ENCODE results near the gene CFAP46. TPM values are rescaled to one million over a fixed set of nuclear protein-coding genes. Genes with fewer than 3 reads are reported as not detected.
"Not testable (repeated sequence)": the region's sequence is repeated elsewhere in the genome, so short reads cannot be mapped to it uniquely, and the experiment has no call there.

The CFAP46 gene
- total and polyA plus RNA-seq, 9 of the 15 experiments (the other 6 are each of a cell fraction or from before 2014, with no cell fraction given) = not detected

DNA sequence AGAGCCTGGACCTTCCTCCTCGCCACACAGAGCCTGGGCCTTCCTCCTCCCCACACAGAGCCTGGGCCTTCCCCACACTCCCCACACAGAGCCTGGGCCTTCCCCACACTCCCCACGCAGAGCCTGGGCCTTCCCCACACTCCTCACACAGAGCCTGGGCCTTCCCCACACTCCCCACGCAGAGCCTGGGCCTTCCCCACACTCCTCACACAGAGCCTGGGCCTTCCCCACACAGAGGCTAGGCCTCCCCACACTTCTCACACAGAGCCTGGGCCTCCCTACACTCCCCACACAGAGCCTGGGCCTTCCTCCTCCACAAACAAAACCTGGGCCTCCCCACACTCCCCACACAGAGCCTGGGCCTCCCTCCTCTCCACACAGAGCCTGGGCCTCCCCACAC lies 11.7 kb downstream of the CFAP46 start:
- 0% methylated on average over 1 of the region's 3 CpGs for WGBS (ENCODE audit: insufficient coverage, low coverage, missing lambda C conversion rate)
- H3K27me3 ChIP-seq (ENCODE audit: control insufficient read depth in 2 of 2, insufficient read depth in 2 of 2, low read length in 2 of 2) = peaks cover 7 to 49% of the 10 kb centered on the region in 2 experiments; a peak in 4 of 5 replicates
- H3K79me2 ChIP-seq (ENCODE audit: control insufficient read depth, insufficient read depth, low read length); POLR2A ChIA-PET; in situ Hi-C loops (cut with MboI); intact Hi-C loops (cut with micrococcal nuclease); BruUV-seq (replicated peaks); H3K27ac ChIP-seq (ENCODE audit: extremely low read depth, low read depth, low read length); DNase-seq (ENCODE audit: extremely low read depth in 1 of 4, low spot score in 3 of 4); H3K9ac ChIP-seq (ENCODE audit: insufficient read depth in 1 of 2, low read depth in 2 of 2, low read length in 2 of 2); H3K36me3 ChIP-seq (ENCODE audit: control insufficient read depth, insufficient read depth, low read length); H3K9me3 ChIP-seq (replicated peaks; ENCODE audit: control insufficient read depth, insufficient read depth, low read depth, low read length); H3K4me1 ChIP-seq (replicated peaks in 1 of 2; ENCODE audit: control insufficient read depth in 2 of 2, insufficient read depth in 2 of 2, low read length in 2 of 2); H3K4me3 ChIP-seq; H4K20me1 ChIP-seq (replicated peaks; ENCODE audit: control insufficient read depth, insufficient read depth, low read length); ATAC-seq; FAIRE-seq; CTCF ChIA-PET (ENCODE audit: low intra/inter-chr PET ratio); H3K9me1 ChIP-seq (ENCODE audit: control insufficient read depth, insufficient read depth, low read length); H2AFZ ChIP-seq (ENCODE audit: low read depth, low read length); H3K4me2 ChIP-seq (ENCODE audit: insufficient read depth, low read length): not testable (repeated sequence)

DNA sequence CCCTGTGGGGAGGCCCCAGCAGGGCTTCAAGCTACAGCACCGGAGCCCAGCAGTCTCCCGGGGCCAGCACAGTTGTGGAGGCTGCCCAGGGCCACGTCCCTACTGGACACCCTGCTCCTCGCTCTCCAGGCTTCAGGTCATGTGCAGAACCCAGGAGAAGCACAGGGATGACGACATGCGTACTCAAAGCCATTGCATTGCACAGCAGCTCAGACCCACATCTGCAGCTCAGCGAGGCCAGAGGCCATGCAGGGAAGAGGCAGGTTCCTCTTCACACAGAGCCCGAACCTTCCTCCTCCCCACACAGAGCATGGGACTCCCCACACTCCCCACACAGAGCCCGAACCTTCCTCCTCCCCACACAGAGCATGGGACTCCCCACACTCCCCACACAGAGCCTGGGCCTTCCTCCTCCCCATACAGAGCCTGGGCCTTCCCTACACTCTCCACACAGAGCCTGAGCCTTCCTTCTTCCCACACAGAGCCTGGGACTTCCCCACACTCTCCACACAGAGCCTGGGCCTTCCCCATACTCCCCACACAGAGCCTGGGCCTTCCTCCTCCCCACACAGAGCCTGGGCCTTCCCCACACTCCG lies 12.3 kb downstream of the CFAP46 start:
- intact Hi-C loops (cut with micrococcal nuclease) (no loop called here), in situ Hi-C loops (cut with MboI) (no loop called here)
- CTCF ChIA-PET (ENCODE audit: low intra/inter-chr PET ratio) = no interaction called here
- no peak overlapping the region for H3K9ac ChIP-seq (ENCODE audit: insufficient read depth in 1 of 2, low read depth in 2 of 2, low read length in 2 of 2)
- H3K79me2 ChIP-seq (ENCODE audit: control insufficient read depth, insufficient read depth, low read length) = no peaks in the 10 kb centered on the region
- FAIRE-seq (no peak), ATAC-seq (no peak), DNase-seq (ENCODE audit: extremely low read depth in 1 of 4, low spot score in 3 of 4) (no peak)
- POLR2A ChIA-PET = no interaction called here
- H3K4me1 ChIP-seq (replicated peaks in 1 of 2; ENCODE audit: control insufficient read depth in 2 of 2, insufficient read depth in 2 of 2, low read length in 2 of 2) = no peaks in the 10 kb centered on the region
- 0% methylated on average over 5 of the region's 10 CpGs for WGBS (ENCODE audit: insufficient coverage, low coverage, missing lambda C conversion rate)
- no peaks in the 10 kb centered on the region for H3K9me3 ChIP-seq (replicated peaks; ENCODE audit: control insufficient read depth, insufficient read depth, low read depth, low read length)
- H3K4me2 ChIP-seq (ENCODE audit: insufficient read depth, low read length) = no peak overlapping the region
- no peaks in the 10 kb centered on the region for H3K9me1 ChIP-seq (ENCODE audit: control insufficient read depth, insufficient read depth, low read length)
- no peak overlapping the region for H2AFZ ChIP-seq (ENCODE audit: low read depth, low read length)
- H3K27me3 ChIP-seq (ENCODE audit: control insufficient read depth in 2 of 2, insufficient read depth in 2 of 2, low read length in 2 of 2) = peaks cover 7 to 56% of the 10 kb centered on the region in 2 experiments; a peak in 4 of 5 replicates
- H4K20me1 ChIP-seq (replicated peaks; ENCODE audit: control insufficient read depth, insufficient read depth, low read length) = no peaks in the 10 kb centered on the region; the same call in 1 of the 2 replicates
- no peak overlapping the region for H3K27ac ChIP-seq (ENCODE audit: extremely low read depth, low read depth, low read length)
- no TSS peak for BruUV-seq (replicated peaks)
- H3K36me3 ChIP-seq (ENCODE audit: control insufficient read depth, insufficient read depth, low read length) = no peaks in the 10 kb centered on the region
- H3K4me3 ChIP-seq = no peak overlapping the region
- TF ChIP-seq, protein P1, sequence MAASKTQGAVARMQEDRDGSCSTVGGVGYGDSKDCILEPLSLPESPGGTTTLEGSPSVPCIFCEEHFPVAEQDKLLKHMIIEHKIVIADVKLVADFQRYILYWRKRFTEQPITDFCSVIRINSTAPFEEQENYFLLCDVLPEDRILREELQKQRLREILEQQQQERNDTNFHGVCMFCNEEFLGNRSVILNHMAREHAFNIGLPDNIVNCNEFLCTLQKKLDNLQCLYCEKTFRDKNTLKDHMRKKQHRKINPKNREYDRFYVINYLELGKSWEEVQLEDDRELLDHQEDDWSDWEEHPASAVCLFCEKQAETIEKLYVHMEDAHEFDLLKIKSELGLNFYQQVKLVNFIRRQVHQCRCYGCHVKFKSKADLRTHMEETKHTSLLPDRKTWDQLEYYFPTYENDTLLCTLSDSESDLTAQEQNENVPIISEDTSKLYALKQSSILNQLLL (CRISPR knock-in tag; IDR thresholded peaks at IDR 0.05; ENCODE audit: borderline replicate concordance) = no peak
- TF ChIP-seq NR2F6 (CRISPR knock-in tag; IDR thresholded peaks at IDR 0.05) (no peak), PHF20 (IDR thresholded peaks at IDR 0.05; ENCODE audit: partially characterized antibody) (no peak), ZNF253 (CRISPR knock-in tag; conservative IDR thresholded peaks at IDR 0.05) (no peak), TAL1 (IDR thresholded peaks at IDR 0.05) (no peak), SNRNP70 (optimal IDR thresholded peaks at IDR 0.05; ENCODE audit: low read depth, low read length) (no peak), ELF4 (CRISPR knock-in tag; IDR thresholded peaks at IDR 0.05) (no peak), RBM34 (IDR thresholded peaks at IDR 0.05; ENCODE audit: borderline replicate concordance, insufficient read depth, low read length) (no peak), ZNF174 (CRISPR knock-in tag; IDR thresholded peaks at IDR 0.05) (no peak), ATF1 (CRISPR knock-in tag; IDR thresholded peaks at IDR 0.05) (no peak), ATF1 (tag; IDR thresholded peaks at IDR 0.05) (no peak), TAF1 (IDR thresholded peaks at IDR 0.05; ENCODE audit: control insufficient read depth, extremely low read depth, insufficient read depth, low read length, severe bottlenecking) (no peak), ZNF431 (CRISPR knock-in tag; IDR thresholded peaks at IDR 0.05) (no peak)
- TF ChIP-seq, protein P2, sequence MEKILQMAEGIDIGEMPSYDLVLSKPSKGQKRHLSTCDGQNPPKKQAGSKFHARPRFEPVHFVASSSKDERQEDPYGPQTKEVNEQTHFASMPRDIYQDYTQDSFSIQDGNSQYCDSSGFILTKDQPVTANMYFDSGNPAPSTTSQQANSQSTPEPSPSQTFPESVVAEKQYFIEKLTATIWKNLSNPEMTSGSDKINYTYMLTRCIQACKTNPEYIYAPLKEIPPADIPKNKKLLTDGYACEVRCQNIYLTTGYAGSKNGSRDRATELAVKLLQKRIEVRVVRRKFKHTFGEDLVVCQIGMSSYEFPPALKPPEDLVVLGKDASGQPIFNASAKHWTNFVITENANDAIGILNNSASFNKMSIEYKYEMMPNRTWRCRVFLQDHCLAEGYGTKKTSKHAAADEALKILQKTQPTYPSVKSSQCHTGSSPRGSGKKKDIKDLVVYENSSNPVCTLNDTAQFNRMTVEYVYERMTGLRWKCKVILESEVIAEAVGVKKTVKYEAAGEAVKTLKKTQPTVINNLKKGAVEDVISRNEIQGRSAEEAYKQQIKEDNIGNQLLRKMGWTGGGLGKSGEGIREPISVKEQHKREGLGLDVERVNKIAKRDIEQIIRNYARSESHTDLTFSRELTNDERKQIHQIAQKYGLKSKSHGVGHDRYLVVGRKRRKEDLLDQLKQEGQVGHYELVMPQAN (IDR thresholded peaks at IDR 0.05; ENCODE audit: borderline replicate concordance) = no peak
